Hematopoietic multipotent progenitor cell (in vitro differentiated cells): ENCODE measurements around the gene ASPG. TPM values are rescaled to one million over a fixed set of nuclear protein-coding genes. Genes with fewer than 3 reads are reported as not detected.

Experiments used
- DNase-seq, 3 donors: peaks; one replicate each; pipeline ENCODE4 v3.0.0-alpha.2; 2011 to 2015; ENCODE audit warnings: low read depth in 2 of 3, low spot score in 2 of 3
- total RNA-seq: library from RNA; depleted of rRNA; stranded (reverse); fragments of >200 nt; gene quantifications from one replicate; pipeline ENCODE4 v1.2.3, GENCODE V29; 2012

Gene ASPG
- total RNA-seq, 1 donor = under 0.01 TPM

- no peak for DNase-seq
These were observed 18.8 kb downstream of the ASPG start for GRCh38 chr14:104104076-104104901.

- DNase-seq = no peak
These were observed 19.7 kb downstream of the ASPG start for GRCh38 chr14:104105071-104105821.

GRCh38 chr14:104105822-104106470 lies 20.4 kb downstream of the ASPG start:
- no peak for DNase-seq

- DNase-seq = no peak
These were observed 21.0 kb downstream of the ASPG start for GRCh38 chr14:104106471-104106991.

- DNase-seq = no peak
These were observed 21.6 kb downstream of the ASPG start for GRCh38 chr14:104107101-104107581.

- no peak for DNase-seq
These were observed 22.4 kb downstream of the ASPG start for GRCh38 chr14:104107611-104108569.

- no peak for DNase-seq
These were observed 23.4 kb downstream of the ASPG start for GRCh38 chr14:104108570-104109541.

- DNase-seq = no peak
These were observed 24.3 kb downstream of the ASPG start for GRCh38 chr14:104109731-104110361.

- DNase-seq = no peak
These were observed 25.1 kb downstream of the ASPG start for GRCh38 chr14:104110491-104111209.

GRCh38 chr14:104111301-104112112 lies 26.0 kb downstream of the ASPG start:
- DNase-seq = no peak

- no peak for DNase-seq
These were observed 26.6 kb downstream of the ASPG start for GRCh38 chr14:104112113-104112505.

GRCh38 chr14:104112609-104113571 lies 27.4 kb downstream of the ASPG start:
- no peak for DNase-seq

GRCh38 chr14:104113631-104114420 lies 28.3 kb downstream of the ASPG start:
- no peak for DNase-seq

- no peak for DNase-seq
These were observed 29.1 kb downstream of the ASPG start for GRCh38 chr14:104114421-104115130.
